ENCODE data around the gene HIBADH.
"Not testable (repeated sequence)": the region's sequence is repeated elsewhere in the genome, so short reads cannot be mapped to it uniquely, and the experiment has no call there.

The HIBADH gene

DNA sequence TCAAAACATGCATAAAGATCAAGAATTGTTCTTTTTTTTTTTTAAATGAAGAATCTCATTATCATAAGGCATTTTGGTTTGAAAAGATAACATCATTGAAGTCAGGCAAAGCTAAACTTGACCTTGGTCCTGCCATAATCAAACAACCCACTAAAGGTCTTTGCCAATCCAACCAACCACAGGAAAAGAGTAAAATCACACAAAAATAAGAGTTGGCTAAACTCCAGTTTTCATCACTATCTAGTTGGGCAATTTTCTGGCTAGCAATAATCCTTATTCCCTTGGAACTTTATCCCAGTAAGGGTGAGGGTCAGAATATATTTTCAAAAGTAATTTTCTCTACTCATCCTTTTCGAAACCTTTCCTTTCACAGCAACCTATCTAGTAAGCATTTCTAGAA, 62.4 kb downstream of the HIBADH start:
- DNase-seq (ENCODE audit: low read depth), result no peak

DNA sequence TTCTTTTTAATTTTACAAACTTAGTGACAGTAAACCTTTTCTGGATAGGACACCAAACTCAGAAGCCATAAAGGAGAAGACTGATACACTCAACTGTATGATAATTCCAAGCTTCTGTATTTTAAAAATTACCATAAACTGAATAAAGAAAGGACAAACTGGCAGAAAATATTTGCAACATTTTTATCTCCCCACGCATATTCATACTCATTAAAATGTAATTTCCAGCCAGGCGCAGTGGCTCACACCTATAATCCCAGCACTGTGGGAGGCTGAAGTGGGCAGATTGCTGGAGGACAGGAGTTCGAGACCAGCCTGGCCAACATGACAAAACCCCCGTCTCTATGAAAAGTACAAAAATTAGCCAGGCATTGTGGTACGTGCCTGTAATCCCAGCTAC, 67.7 kb downstream of the HIBADH start:
- no peak for DNase-seq (ENCODE audit: low read depth)

DNA sequence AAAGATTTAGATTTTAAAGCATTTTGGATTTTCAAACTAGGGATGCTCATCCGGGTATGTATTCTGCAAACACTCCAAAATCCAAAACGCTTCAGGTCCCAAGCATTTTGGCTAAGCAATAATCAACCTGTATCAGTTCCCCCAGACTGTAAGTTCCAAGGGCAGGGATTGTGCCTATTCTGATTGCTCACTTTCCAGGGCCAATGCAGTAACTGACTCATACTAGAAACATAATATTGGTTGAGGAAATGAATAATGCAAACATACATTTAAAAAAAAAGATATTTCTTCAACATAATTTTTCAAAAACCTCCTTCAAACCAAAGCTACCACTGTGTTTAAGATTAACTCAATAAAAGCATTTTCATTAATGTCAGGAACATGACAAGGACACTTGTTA, 69.5 kb downstream of the HIBADH start:
- DNase-seq (ENCODE audit: low read depth), result no peak

DNA sequence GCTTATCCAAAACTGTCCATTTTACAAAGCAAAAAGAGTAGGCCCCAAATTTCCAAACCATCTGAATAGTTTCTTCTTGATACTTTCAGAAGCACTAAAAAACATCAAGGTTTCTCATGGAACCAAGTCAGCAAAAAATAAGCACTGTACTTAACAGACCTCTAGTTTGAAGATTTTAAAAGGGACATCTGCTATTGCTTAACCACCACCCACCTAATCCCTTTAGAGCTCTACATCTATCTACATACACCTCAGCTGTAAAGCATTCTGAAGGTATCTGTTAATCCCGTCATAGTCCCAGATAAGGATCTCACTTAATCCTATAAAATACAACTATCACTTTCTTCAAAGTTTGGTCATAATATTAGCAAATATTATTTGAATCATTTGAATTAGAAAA, 72.3 kb downstream of the HIBADH start:
- no peak for DNase-seq (ENCODE audit: low read depth)

DNA sequence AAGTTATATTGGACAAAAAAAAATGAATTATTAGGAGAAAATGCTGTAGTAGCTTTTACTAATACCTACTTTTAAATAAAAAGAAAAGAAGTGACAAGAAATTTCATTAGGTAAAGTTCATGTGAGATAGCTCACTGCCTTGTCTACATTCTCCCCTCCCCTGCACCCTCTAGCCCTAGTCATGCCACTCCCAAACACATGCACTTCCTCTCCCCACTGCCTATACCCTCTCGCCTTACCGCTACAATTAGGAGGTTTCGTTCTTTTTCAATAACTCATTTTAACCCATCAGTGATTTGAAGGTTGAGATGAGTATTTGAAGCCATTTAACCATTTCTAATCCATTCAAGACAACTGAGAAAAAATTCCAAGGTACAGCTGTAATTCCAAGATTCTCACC, 75.3 kb downstream of the HIBADH start:
- DNase-seq (ENCODE audit: low read depth), result no peak

DNA sequence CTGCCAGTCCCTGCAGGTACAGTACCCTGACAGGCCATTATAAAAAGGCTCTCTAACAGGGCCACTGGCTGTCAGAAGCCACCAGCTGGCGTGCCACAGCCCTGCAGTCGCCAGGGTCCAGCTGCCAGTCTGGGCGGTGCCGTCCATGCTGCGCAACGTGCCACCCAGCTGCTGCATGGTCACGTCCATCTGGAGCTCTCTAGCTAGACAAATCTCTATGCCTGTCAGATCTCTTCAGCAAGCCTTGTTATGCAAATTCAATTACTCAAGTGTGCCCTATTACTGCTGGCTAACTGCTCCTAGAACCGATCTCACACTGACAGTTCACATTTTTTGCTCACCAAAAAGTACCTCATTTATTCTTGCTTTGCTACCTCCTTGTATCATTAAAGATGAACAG, 75.9 kb downstream of the HIBADH start:
- no peak for DNase-seq (ENCODE audit: low read depth)

DNA sequence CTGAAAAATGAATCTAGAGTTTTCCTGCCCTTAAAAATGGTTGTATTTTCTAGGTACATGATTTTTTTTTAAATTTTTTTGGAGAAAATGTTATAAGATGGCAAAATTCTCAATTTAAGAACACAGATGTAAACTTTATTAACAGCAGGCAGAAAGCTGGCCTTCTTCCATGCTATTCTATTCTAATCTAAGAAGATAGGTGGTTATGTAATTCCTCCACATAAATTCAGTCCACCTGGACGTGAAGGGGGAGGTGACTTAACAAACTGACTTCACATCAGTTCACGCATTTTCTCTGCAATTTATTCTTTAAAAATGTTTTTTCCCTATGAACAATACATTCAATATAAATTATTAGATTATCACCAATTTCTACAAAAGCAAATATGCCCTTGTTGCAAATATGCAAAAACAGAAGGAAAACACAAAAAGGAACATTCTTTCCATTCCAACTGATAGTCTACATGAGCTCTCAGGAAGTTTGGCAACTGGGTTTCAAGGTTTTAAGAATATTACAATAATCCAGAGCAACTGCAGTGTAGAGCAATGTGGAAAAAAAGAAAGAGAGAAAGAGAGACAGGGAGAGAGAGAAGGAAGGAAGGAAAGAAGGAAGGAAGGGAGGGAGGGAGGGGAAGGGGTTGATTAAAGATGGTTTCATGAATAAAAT, 76.8 kb downstream of the HIBADH start:
- DNase-seq (ENCODE audit: low read depth), result no peak

DNA sequence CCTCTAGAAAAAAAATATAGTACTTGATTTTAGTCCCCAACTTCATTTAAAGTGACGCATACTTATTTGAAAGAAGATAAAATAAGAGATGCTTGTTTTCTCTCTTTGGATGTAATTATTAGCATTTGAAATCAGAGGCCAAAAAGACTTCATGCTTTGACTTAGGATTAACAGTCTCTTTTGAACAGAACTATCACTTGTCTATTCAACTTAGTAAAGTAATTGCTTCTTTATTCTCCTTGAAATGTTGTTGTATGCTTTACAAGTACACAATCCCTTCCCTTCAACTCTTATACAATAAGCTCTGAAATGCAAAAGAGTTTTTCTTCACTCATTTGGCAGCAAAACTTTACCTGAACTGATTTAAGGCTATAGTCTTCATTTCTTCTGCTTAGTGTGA, 80.8 kb downstream of the HIBADH start:
- DNase-seq (ENCODE audit: low read depth), result no peak

DNA sequence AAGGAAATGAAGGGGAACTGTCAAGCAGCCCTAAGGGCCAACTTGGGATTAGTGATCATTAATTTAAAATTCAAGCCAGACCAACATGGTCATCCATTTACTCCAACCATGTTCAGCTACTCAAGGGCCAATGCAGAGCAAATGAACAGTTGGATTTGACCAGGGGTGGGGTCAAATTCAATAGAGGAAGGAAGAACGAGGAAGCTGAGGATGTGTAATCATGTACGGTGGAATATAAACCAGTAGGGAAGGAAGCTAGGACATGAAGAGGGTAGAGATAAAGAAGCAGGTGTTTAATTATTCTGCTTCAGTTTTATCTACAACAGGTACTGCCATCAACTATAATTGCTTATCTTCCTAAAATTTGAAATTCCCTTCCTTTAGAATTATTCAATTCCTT, 81.6 kb downstream of the HIBADH start:
- no peak for DNase-seq (ENCODE audit: low read depth)

DNA sequence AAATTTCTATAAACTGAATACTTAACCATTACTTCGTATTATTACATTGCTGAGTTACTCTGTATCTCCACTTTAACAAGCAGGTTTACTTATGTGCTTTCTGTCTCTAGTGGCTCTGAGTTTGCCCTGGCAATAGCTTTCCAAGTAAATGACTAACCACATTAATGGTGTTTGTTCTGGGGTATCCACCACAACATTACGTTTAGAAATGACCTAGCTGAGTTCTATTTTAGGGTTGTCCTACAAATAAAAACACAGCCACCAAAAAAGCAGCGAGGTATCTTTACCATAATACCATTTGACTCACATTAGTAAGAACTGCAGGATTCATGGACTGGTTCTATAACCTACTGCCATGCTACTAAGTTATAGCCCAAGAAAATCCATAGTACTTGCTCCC, 83.1 kb downstream of the HIBADH start:
- no peak for DNase-seq (ENCODE audit: low read depth)

DNA sequence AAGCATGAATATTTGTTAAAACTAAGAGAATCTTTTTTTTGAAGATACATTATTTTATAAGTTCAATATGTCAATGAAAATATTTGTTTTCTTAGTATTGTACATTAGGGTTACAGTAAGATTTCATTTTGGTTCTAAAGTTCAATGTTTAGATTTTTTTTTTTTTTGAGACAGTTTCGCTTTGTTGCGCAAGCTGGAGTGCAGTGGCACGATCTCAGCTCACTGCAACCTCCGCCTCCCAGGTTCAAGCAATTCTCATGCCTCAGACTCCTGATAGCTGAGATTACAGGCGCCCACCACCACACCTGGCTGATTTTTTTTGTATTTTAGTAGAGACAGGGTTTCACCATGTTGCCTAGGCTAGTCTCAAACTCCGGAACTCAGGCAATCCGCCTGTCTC, 84.5 kb downstream of the HIBADH start:
- not testable (repeated sequence) for DNase-seq (ENCODE audit: low read depth)

DNA sequence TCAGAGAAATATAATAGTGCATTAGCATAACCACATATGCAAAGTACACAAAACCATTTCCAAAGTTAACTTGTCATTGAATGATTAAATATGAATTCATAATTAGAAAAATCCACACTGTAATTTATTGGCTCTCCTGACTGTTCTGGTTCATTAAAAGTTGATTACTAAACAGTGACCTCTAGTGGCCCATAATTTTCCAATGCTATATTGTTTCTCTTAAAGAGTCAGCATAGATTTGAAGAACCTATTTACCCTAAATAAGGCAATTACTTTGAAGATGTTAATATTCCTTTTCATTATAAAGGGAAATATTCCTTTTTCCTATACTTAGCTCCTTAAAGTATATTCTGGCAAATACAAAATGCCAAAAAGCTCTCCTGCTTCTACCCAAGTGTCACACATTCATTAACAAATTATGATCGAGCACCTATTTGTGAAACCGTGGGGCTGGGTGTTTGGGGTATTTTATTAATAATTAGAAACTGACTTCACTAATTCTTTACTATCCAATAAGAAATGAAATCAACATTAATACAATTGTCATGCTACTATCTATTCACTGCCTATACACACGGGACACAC, 86.2 kb downstream of the HIBADH start:
- DNase-seq (ENCODE audit: low read depth), result no peak

DNA sequence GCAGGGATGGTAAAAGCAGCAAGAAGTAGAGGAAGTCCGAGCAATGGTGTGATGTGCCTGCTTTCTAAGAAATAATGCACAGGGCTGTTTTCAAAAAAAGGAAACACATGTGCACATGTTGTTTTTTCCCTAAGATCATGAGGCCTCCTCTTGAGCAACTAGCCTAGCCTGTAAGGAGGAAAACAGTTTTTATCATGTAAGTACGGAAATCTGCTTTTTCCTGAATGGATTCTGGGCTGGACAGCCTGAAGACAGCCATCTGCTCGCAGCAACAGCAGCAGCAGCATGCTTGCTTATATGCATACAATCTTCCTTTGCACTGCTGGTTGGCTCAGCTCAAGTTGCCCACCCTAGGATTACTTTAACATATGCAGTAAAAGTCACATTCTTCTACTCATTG, 87.1 kb downstream of the HIBADH start:
- DNase-seq (ENCODE audit: low read depth), result no peak

DNA sequence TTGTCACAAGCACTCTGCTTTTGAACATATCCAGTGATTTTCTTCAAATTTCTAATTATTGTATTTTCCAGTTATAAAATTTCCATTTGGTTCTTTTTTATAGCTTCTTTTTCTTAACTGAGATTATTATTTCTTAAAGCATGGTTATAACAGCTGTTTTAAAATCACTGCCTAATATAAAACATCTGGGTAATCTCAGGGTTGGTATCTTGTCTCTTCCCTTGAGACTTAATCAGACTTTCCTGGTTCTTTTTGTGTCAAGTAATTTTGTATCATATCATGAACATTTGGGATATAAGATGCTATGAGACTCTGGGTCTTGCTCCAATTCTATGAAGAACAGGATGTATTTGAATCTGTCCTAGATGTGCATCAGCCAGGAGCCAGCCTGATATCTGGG, 93.6 kb downstream of the HIBADH start:
- DNase-seq (ENCODE audit: low read depth), result no peak

DNA sequence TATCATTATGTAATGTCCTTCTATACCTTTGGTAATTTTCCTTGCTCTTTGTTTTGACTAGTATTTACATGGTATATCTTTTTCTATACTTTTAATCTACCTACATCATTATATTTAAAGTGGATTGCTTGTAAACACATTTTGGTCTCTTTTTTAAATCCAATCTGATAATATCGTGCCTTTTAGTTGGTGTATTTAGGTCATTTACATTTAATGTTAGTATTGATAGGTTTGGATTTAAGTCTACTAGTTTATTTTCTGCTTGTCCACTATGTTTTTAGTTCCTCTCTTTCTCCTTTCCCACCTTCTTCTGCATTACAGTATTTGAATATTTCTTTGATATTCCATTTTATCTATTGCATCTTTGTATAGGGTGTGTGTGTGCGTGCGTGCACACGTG, 95.4 kb downstream of the HIBADH start:
- no peak for DNase-seq (ENCODE audit: low read depth)

DNA sequence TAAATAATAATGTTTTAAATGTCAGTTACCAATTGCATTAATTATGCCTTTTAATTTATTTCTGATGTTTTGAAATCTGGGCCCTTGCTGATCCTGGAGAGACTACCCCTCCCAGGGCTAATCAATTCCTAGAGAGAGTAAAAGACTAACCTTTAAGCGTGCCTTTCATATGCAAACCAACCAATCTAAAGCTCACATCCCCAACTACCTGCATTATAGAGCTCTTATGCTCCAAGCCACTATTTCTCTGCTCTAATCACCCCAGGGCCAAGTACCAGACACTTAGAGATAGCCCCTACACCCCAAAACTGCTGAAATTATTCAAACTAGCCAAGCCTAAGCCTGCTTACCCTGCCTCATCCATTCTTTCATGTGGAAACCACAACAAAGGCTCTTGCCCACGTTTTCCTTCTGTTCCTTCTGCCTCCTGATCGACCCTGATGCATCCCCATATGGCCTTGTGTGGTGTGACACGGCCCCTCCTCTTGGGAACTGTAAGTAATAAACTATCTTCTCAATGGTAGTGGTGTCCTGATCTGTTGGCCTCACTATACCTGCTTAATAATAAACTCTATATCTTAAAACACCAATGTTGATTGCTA, 97.7 kb downstream of the HIBADH start:
- DNase-seq (ENCODE audit: low read depth), result no peak

DNA sequence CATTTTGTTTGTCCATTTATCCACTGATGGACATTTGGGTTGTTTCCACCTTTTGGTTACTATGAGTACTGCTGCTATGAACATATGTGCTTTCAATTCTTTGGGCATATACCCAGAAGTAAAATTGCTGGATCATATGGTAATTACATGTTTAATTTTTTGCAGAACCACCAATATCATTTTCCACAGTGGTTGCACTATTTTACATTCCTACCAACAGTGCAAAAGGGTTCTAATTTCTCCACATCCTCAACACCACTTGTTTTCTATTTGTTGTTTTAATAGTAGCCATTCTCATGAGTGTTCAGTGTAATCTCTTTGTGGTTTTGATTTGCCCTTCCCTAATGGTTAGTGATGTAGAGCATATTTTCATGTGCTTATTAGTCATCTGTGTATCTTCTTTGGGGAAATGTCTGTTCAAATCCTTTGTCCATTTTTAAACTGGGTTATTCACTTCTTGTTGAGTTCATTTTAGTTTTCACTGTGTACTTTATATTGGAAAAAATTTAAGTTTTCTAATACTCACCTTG, 101.9 kb downstream of the HIBADH start:
- DNase-seq (ENCODE audit: low read depth), result peak; percentile 74

DNA sequence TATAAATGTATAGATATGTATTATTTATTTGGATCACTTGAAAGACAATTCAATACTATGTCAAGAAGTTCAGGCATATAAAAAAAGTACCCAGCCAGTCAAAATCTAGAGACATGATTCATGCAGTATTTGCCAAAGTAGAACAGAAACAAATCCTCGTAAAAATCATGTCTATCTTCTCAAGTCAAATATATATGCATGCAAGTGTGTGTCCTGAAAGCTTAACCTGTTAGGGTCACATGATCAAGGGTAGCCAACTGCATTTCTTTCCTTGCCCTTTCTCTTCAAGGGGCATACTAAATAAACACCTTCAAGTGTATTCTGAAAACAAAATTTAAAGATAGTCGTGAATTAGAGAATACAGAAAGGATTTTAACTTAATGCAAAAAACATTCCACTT, 107.0 kb downstream of the HIBADH start:
- DNase-seq (ENCODE audit: low read depth), result no peak

DNA sequence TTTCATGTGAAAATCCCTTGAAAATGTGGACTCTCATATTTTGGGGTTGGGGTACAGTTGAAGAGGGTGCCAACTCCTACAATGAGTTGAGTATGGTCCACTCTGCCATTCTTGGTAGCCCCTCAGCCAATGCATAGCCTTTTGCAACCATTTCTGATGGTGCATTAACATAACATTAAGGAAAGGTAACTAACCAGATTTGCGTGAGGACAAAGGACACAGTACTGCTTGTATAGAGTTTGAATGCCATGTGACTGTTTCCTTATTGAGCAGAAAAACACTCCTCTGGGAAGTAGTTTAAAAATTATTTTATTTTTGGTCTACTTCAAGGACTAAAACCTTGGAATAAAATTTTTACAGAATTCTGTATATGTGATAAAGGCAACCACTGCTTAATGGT, 107.9 kb downstream of the HIBADH start:
- no peak for DNase-seq (ENCODE audit: low read depth)

DNA sequence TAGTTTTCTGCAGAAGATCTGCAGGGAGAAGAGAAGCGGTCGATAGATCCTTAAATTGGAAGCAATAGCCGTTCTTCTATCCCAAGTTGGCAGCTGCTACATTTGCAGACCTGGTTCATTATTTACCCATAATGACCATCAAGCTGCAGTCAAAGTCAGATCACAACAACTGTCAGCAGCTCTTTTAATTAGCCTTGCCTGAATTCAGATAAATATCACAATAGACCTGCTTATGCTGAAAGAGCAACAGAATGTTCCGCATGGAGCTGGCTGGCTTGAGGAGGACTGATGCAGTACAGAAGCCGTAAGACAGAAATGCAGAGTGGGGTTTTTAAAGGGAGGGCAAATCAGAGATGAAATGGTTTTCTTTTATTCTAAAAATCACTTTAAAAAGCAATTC, 109.4 kb downstream of the HIBADH start:
- DNase-seq (ENCODE audit: low read depth), result no peak

DNA sequence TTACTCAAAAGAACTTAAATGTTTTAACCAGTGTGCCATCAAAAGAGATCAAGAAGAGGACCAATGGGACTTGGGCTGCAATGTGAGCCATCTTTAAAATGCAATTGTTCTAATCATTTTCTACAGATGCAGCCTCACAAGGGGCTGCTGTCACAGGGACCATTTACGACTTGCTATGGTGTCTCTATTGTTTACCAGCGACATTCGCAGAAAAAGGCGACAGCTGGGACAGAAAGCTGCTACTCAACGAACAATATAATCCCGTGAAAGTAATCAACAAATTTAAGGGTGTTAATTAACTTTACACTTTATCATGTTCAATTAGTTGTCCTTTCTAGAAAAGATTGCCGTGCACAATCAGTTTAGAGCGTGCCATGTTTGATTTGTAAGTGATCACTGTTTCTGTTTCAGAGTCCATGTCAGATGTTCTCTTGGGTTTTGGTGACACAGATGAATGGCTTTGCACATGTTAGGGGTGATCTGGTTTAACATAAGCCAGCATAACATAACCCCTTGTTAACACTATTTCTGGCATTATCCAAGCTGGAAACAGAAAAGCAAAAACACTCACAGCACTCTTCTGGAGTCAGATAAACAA, 110.8 kb downstream of the HIBADH start:
- no peak for DNase-seq (ENCODE audit: low read depth)

DNA sequence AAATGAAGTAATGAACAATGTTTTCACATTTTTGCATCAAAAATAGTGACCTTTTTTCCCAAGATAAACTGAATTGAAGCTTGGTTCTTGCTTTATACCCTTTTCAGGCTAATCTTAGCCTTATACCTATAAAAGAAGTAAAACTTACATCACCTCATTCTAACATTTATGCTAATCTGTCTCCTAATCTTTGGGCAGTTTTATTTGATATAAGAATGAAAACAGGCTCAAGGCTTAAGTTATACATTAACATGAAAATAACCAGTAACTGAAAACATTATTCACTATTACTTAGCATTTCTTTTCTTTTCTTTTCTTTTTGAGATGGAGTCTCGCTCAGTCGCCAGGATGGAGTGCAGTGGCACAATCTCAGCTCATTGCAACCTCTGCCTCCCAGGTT, 113.1 kb downstream of the HIBADH start:
- no peak for DNase-seq (ENCODE audit: low read depth)

DNA sequence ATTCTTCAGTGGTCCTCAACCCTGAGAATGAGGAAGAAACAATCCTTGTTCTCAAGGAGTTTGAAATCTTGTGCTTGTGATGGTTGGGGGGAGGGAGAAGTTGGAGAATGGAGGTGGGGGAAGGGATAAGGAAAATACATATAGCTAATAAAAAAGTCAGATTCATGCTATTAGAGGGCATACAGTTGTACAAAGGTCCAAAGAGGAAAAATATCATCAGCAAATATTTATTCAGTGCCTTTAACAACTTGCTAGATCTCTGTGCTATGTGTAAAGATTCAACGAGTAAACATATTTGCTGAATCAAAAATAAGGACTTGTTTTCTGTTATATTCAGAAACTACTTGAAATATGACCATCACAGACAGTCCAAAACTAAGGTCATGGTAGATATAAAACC, 114.4 kb downstream of the HIBADH start:
- DNase-seq (ENCODE audit: low read depth), result no peak

Data from non-pigmented ciliary epithelial cell (primary cell).